Stimulated activated CD8-positive, alpha-beta memory T cell treated with anti-CD3 and anti-CD28 coated beads, Interleukin-2, amount 100 ng/mL, for 48 hours (primary cell): ENCODE data around the gene CAPZA3.
"Not testable (repeated sequence)": the region's sequence is repeated elsewhere in the genome, so short reads cannot be mapped to it uniquely, and the experiment has no call there.

ENCODE experiments used
- DNase-seq, 2 donors: peaks; one replicate each; pipeline ENCODE4 v3.0.0-alpha.2; 2020; ENCODE audit warnings: low read depth in 2 of 2

Gene CAPZA3

GRCh38 chr12:18737819-18738218 is at the start of gene CAPZA3, which contains the start of gene PLCZ1:
CAPZA3 (plus strand) TSS chr12:18738119; CDS start chr12:18738269, 150 bp downstream.
PLCZ1 (minus strand) TSS chr12:18738012; CDS start chr12:18737371, 641 bp downstream.
- DNase-seq = no peak

- DNase-seq = no peak
These were observed 48.1 kb upstream of the CAPZA3 start for GRCh38 chr12:18689771-18690170.

- no peak for DNase-seq
These were observed 47.3 kb upstream of the CAPZA3 start for GRCh38 chr12:18690653-18691052.

GRCh38 chr12:18693986-18694385 is 43.9 kb upstream of the CAPZA3 start:
- DNase-seq = not testable (repeated sequence)

GRCh38 chr12:18696971-18697602 is 40.8 kb upstream of the CAPZA3 start:
- no peak for DNase-seq

GRCh38 chr12:18700271-18700670 is 37.6 kb upstream of the CAPZA3 start:
- no peak for DNase-seq

GRCh38 chr12:18703321-18703720 is 34.6 kb upstream of the CAPZA3 start:
- no peak for DNase-seq

GRCh38 chr12:18703911-18704310 is 34.0 kb upstream of the CAPZA3 start:
- DNase-seq = no peak

GRCh38 chr12:18706798-18707197 is 31.1 kb upstream of the CAPZA3 start:
- DNase-seq = no peak

GRCh38 chr12:18716236-18716635 is 21.7 kb upstream of the CAPZA3 start:
- no peak for DNase-seq

GRCh38 chr12:18718462-18718861 is 19.5 kb upstream of the CAPZA3 start:
- DNase-seq = no peak

GRCh38 chr12:18719922-18720510 is 17.9 kb upstream of the CAPZA3 start:
- DNase-seq = no peak

- no peak for DNase-seq
These were observed 17.2 kb upstream of the CAPZA3 start for GRCh38 chr12:18720690-18721089.

GRCh38 chr12:18721452-18721851 is 16.5 kb upstream of the CAPZA3 start:
- no peak for DNase-seq

- DNase-seq = no peak
These were observed 14.2 kb upstream of the CAPZA3 start for GRCh38 chr12:18723752-18724151.

- no peak for DNase-seq
These were observed 6.8 kb upstream of the CAPZA3 start for GRCh38 chr12:18731156-18731555.

- DNase-seq = no peak
These were observed 10.0 kb downstream of the CAPZA3 start for GRCh38 chr12:18747895-18748294.

GRCh38 chr12:18749386-18749957 is 11.6 kb downstream of the CAPZA3 start:
- DNase-seq = no peak

- DNase-seq = no peak
These were observed 12.2 kb downstream of the CAPZA3 start for GRCh38 chr12:18750085-18750484.

GRCh38 chr12:18751866-18752265 is 13.9 kb downstream of the CAPZA3 start:
- no peak for DNase-seq

GRCh38 chr12:18752280-18752920 is 14.5 kb downstream of the CAPZA3 start:
- DNase-seq = no peak

GRCh38 chr12:18752947-18753346 is 15.0 kb downstream of the CAPZA3 start:
- no peak for DNase-seq
